ENCODE measurements around the gene SLC49A3. TPM values are rescaled to one million over a fixed set of nuclear protein-coding genes. Genes with fewer than 3 reads are reported as not detected.

Gene SLC49A3
- total RNA-seq, 3 donors from 2014 or later = 14.4 to 22.3 (median 18.3) TPM

DNA sequence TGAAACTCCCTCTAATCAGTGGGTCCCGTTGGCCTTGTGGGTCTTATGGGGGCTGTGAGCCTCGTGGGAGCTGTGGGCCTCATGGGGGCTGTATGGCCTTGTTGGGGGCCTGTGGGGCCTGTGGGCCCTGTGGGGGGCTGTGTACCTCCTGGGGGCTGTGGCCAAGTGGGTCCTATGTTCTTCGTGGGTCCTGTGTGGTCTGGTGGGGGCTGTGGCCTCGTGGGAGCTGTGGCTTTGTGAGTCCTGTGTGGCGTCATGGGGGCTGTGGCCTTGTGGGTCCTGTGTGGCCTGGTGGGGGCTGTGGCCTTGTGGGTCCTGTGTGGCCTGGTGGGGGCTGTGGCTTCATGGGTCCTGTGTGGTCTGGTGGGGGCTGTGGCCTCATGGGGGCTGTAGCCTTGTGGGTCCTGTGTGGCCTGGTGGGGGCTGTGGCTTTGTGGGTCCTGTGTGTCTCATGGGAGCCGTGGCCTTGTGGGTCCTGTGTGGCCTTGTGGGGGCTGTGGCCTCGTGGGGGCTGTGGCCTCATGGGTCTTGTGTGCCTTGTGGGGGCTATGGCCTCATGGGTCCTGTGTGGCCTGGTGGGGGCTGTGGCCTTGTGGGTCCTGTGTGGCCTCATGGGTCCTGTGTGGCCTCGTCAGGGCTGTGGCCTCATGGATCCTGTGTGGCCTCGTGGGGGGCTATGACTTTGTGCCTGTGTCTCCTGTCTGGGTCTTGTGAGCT is 24.1 kb upstream of the SLC49A3 start:
- H3K27me3 ChIP-seq = no peaks in the 10 kb centered on the region
- H3K27ac ChIP-seq = no peak overlapping the region
- intact Hi-C loops (cut with DNase I; ENCODE audit: low total_unique reads) = no loop called here
- DNase-seq (ENCODE audit: low spot score in 2 of 2) = no peak
- no peaks in the 10 kb centered on the region for H3K9me3 ChIP-seq
- TF ChIP-seq POLR2A (IDR thresholded peaks at IDR 0.05) = no peak
- TF ChIP-seq, protein P1, sequence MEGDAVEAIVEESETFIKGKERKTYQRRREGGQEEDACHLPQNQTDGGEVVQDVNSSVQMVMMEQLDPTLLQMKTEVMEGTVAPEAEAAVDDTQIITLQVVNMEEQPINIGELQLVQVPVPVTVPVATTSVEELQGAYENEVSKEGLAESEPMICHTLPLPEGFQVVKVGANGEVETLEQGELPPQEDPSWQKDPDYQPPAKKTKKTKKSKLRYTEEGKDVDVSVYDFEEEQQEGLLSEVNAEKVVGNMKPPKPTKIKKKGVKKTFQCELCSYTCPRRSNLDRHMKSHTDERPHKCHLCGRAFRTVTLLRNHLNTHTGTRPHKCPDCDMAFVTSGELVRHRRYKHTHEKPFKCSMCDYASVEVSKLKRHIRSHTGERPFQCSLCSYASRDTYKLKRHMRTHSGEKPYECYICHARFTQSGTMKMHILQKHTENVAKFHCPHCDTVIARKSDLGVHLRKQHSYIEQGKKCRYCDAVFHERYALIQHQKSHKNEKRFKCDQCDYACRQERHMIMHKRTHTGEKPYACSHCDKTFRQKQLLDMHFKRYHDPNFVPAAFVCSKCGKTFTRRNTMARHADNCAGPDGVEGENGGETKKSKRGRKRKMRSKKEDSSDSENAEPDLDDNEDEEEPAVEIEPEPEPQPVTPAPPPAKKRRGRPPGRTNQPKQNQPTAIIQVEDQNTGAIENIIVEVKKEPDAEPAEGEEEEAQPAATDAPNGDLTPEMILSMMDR (IDR thresholded peaks at IDR 0.05) = no peak
- TF ChIP-seq POLR2AphosphoS5 (IDR thresholded peaks at IDR 0.05) = no peak
- H3K36me3 ChIP-seq = no peaks in the 10 kb centered on the region
- peaks cover 0 to 6% of the 10 kb centered on the region in 2 donors for H3K4me1 ChIP-seq
- no peak overlapping the region for H3K4me3 ChIP-seq

GRCh38 chr4:712093-712492 is 23.1 kb upstream of the SLC49A3 start:
- intact Hi-C loops (cut with DNase I; ENCODE audit: low total_unique reads) = no loop called here
- no peak overlapping the region for H3K27ac ChIP-seq
- no peaks in the 10 kb centered on the region for H3K27me3 ChIP-seq
- no peaks in the 10 kb centered on the region for H3K9me3 ChIP-seq
- H3K36me3 ChIP-seq = no peaks in the 10 kb centered on the region
- no peak for DNase-seq (ENCODE audit: low spot score in 2 of 2)
- no peak overlapping the region for H3K4me3 ChIP-seq
- peaks cover 0 to 7% of the 10 kb centered on the region in 2 donors for H3K4me1 ChIP-seq
- TF ChIP-seq, protein P1 (IDR thresholded peaks at IDR 0.05) = no peak
- no peak for TF ChIP-seq POLR2A (IDR thresholded peaks at IDR 0.05)

DNA sequence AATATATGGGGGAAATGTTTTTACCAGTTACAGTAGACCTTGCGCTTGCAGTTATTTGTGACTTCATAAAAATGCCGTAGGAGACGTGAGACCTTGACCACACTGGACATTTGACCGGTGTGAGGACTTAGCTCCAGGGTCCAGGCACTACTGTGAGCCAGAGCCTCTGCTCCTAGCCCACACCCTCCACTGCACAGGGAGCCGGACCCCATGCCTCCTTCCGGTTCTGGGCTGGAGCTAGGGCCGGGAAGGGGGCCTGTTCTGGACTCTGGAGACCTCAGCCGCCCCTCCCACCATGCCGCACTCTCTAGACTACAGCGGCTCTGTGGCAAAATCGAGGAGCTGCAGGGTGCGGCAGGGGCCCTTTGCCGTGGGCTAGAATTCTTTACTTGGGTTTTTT is 22.0 kb upstream of the SLC49A3 start:
- Histone ChIP-seq H3K36me3 (no peaks in the 10 kb centered on the region), H3K4me1 (peaks cover 0 to 7% of the 10 kb centered on the region in 2 donors), H3K27ac (no peak overlapping the region), H3K27me3 (no peaks in the 10 kb centered on the region), H3K9me3 (no peaks in the 10 kb centered on the region), H3K4me3 (no peak overlapping the region)
- intact Hi-C loops (cut with DNase I; ENCODE audit: low total_unique reads) = no loop called here
- no peak for DNase-seq (ENCODE audit: low spot score in 2 of 2)
- TF ChIP-seq POLR2A (IDR thresholded peaks at IDR 0.05) = no peak
- TF ChIP-seq POLR2AphosphoS5 (IDR thresholded peaks at IDR 0.05) = no peak
- TF ChIP-seq, protein P1 (IDR thresholded peaks at IDR 0.05) = no peak

DNA sequence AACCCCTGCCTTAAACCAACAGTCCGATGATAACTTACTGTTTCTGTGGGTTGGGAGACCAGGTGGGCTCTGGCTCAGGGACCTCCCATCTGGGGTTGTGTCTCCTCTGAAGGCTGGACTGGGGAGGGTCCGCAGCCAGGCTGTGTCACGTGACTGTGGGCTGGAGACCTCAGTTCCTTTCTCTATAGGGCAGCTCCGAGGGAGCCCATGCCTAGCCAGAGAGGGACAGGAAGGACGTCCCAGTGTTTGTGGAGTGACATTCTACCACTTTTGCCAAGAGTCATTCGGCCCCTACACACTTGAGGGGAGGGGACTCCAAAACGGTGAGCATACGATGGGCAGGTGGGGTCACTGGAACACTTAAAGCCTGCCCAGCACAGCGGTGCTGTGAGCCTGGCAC is 21.2 kb upstream of the SLC49A3 start:
- no peaks in the 10 kb centered on the region for H3K27me3 ChIP-seq
- peaks cover 0 to 7% of the 10 kb centered on the region in 2 donors for H3K4me1 ChIP-seq
- TF ChIP-seq, protein P1 (IDR thresholded peaks at IDR 0.05) = no peak
- TF ChIP-seq POLR2A (IDR thresholded peaks at IDR 0.05) = no peak
- no peak for TF ChIP-seq POLR2AphosphoS5 (IDR thresholded peaks at IDR 0.05)
- intact Hi-C loops (cut with DNase I; ENCODE audit: low total_unique reads) = no loop called here
- H3K4me3 ChIP-seq = no peak overlapping the region
- no peak for DNase-seq (ENCODE audit: low spot score in 2 of 2)
- H3K36me3 ChIP-seq = no peaks in the 10 kb centered on the region
- H3K27ac ChIP-seq = no peak overlapping the region
- no peaks in the 10 kb centered on the region for H3K9me3 ChIP-seq

GRCh38 chr4:709348-709747 is 20.4 kb upstream of the SLC49A3 start:
- Histone ChIP-seq H3K27ac (no peak overlapping the region), H3K4me3 (no peak overlapping the region), H3K9me3 (no peaks in the 10 kb centered on the region), H3K27me3 (no peaks in the 10 kb centered on the region), H3K36me3 (no peaks in the 10 kb centered on the region), H3K4me1 (peaks cover 0 to 7% of the 10 kb centered on the region in 2 donors)
- intact Hi-C loops (cut with DNase I; ENCODE audit: low total_unique reads) = no loop called here
- DNase-seq (ENCODE audit: low spot score in 2 of 2) = no peak
- TF ChIP-seq POLR2A (IDR thresholded peaks at IDR 0.05) (no peak), POLR2AphosphoS5 (IDR thresholded peaks at IDR 0.05) (no peak)
- TF ChIP-seq, protein P1 (IDR thresholded peaks at IDR 0.05) = no peak

Measured in breast epithelium (tissue), 4 donors.